SHP77 treated with DMSO at 0.1 percent for 48 hours (cell line): ENCODE results near the gene SLC6A4.
"Not testable (repeated sequence)": the region's sequence is repeated elsewhere in the genome, so short reads cannot be mapped to it uniquely, and the experiment has no call there.

ENCODE experiments used
- DNase-seq: peaks from one replicate; lab custom pipeline; 2025; lab: John Stamatoyannopoulos, UW

The SLC6A4 gene

DNA sequence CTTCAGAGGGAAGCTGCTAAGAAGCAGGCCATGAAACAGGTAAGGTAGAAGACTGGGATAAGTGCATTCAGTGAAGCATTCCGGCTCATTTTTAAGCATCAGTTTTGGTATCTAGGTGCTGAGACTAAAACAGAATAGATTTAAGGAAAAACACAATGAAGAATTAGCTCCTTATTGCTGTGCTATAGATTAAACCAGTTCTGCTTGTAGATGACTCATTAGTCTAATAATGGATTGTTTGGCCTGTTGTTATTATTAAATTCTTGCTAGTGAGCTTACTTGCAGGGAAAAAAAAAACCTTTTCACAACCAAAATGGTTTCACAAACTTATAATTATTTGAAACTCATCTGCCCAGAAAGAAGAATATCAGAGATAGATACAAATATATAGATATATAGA lies 62.9 kb downstream of the SLC6A4 start:
- no peak for DNase-seq

DNA sequence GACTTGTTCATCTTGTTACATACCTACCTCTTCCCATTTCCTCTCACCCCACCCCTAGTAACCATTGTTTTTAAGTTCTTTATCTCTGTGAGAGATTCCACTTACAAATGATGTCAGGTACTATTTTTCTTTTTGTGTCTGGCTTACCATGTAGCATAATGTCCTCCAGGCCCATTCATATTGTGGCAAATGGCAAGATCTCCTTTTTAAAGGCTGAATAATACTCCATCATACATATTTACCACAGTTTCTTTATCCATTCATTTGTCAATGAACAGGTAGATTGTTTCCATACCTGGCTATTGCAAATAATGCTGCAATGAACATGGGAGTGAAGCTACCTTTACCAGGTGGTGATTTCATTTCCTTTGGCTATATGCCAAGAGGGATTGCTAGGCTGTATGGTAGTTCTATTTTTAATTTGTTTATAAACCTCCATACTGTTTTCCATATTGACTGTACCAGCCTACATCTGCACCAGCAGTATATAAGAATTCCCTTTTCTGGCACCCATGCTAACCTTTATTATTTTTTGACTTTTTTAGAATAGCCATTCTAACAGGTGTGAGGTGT lies 65.0 kb downstream of the SLC6A4 start:
- DNase-seq: no peak

GRCh38 chr17:30165960-30166359 lies 69.5 kb downstream of the SLC6A4 start:
- no peak for DNase-seq

DNA sequence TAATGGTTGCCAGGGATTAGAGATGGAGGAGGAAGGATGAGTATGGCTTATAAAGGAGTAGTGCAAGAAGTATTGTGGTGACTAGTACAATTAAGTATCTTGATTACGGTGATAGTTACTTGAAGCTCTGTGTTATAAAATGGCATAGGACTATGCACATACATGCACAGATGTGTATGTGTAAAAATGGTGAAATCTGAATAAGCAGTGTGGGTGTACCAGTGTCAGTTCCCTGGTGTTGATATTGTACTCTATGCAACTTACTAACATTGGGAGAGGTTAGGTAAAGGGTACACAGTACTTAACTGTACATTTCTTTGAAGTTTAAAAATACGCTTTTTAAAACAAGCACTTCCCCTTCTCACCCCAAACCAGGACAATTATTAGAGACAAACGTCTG lies 70.3 kb downstream of the SLC6A4 start:
- no peak for DNase-seq

DNA sequence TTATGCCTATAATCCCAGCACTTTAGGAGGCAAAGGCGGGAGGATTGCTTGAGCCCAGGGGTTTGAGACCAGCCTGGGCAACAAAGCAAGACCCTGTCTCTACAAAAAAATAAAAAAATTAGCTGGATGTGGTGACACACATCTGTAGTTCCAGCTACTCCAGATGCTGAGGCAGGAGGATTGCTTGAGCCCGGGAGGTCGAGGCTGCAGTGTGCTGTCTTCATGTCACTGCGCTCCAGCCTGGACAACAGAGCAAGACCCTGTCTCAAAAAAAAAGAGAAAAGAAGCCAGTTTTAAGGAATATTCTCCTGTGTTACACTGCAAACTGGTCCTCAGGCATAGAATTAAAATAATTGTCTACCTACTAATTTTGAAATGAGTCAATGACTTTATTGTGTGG lies 71.0 kb downstream of the SLC6A4 start:
- no peak for DNase-seq

- DNase-seq: no peak
Observed at GRCh38 chr17:30161601-30162000, 73.9 kb downstream of the SLC6A4 start.

DNA sequence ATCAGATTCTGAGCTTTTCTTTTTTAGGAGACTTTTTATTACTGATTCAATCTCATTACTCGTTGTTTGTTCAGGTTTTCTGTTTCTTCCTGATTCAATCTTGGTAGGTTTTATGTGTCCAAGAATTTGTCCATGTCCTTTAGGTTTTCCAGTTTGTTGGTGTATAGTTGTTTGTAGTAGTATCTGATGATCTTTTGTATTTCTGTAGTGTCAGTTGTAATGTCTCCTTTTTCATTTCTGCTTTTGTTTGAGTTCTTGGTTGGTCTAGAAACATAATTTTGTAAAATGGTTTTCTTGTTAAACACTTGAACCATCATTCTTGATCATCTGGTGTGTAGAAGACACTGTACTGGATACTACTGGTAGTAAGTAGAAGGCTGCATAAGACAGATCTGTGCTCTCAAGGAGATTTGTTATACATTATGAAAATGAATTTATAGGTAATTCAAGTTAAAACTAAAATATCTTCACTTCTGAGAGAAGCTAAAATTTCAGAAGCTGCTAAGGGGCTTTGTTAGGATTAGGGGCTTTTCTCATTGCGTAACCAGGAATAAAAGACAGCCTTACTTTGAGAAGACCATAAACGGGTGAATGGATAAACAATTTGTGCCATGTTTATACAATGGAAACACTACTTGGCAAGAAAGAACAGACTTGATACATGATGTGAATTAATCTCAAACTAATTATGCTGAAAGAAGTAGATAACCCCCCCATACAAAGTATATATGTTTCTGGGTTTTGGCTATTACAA lies 74.9 kb downstream of the SLC6A4 start:
- no peak for DNase-seq

- DNase-seq: no peak
Observed at GRCh38 chr17:30158896-30159625, 76.4 kb downstream of the SLC6A4 start.

DNA sequence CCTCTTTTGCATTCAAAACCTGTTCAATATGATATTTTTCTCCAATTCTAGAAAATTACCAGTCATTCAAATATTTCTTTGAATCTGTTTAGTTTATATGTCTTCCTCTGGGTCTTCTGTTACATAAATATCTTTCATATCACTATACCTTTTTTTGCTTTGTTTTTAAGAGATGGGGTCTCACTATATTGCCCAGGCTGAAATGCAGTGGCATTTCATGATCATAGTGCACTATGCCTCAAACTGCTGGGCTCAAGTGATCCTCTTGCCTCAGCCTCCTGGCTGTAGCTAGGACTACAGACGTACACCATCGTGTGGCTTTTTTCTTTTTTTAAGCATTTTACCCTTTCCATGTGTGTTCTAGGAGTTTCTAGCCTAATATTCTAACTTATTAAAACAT lies 80.1 kb downstream of the SLC6A4 start:
- DNase-seq: no peak

DNA sequence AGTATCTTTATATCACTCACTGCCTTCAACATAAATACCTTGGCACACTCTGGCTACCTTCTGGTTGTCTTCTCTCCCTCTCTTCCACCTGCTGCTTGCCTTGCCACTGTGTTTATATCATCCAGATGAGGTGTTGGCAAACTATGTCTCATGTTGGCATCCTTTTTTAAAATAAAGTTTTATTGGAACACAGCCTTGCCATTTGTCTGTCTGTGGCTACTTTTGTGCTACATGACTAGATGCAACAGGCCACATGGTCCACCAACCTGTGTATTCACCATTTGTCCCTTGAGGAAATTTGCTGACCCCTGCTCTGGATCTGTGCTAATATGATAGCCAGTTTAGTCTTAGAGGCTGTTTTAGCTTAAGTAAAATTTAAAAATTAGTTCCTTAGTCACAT lies 82.0 kb downstream of the SLC6A4 start:
- no peak for DNase-seq

GRCh38 chr17:30151471-30151870 lies 84.0 kb downstream of the SLC6A4 start:
- no peak for DNase-seq

GRCh38 chr17:30148376-30148775 lies 87.1 kb downstream of the SLC6A4 start:
- DNase-seq: no peak

DNA sequence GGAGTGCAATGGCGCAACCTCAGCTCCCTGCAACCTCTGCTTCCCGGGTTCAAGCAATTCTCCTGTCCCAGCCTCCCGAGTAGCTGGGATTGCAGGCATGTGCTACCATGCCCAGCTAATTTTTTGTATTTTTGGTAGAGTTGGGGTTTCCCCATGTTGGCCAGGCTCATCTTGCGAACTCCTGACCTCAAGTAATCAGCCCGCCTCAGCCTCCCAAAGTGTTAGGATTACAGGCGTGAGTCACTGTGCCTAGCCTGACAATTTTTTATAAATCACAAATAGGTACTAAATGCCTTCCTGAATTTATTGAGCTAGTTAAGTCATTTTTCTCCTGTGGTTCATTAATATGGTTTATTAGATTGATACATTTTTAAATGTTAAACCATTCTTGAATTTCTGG lies 87.6 kb downstream of the SLC6A4 start:
- DNase-seq: not testable (repeated sequence)
